Chondrocyte (in vitro differentiated cells): Measurements from ENCODE around the gene RPS3. TPM values are rescaled to one million over a fixed set of nuclear protein-coding genes. Genes with fewer than 3 reads are reported as not detected.

Experiments
- DNase-seq: peaks from one replicate; pipeline ENCODE4 v3.0.0; 2021; ENCODE audit warnings: mixed read lengths, low spot score
- H3K27ac Mint-ChIP-seq: one replicate; pipeline ENCODE4 v1.8.0; 2021; ENCODE audit warnings: mild to moderate bottlenecking, moderate library complexity, mixed read lengths; ENCODE audit not compliant: unreplicated experiment
- H3K27me3 Mint-ChIP-seq: 2 replicates; pipeline ENCODE4 v1.8.0; 2021; ENCODE audit warnings: low read depth, mixed read lengths
- H3K36me3 Mint-ChIP-seq: 2 replicates; pipeline ENCODE4 v1.8.0; 2021; ENCODE audit warnings: low read depth, mixed read lengths
- H3K4me1 Mint-ChIP-seq: 2 replicates; pipeline ENCODE4 v1.8.0; 2021; ENCODE audit warnings: low read depth, mild to moderate bottlenecking, mixed read lengths
- H3K4me3 Mint-ChIP-seq: one replicate; pipeline ENCODE4 v1.8.0; 2021; ENCODE audit warnings: mild to moderate bottlenecking, moderate library complexity, mixed read lengths; ENCODE audit not compliant: unreplicated experiment
- H3K9me3 Mint-ChIP-seq: 2 replicates; pipeline ENCODE4 v1.8.0; 2021; ENCODE audit warnings: low read depth, mixed read lengths
- CTCF ChIP-seq: fragments of 200-600 bp; sonication (generic); IDR thresholded peaks from 2 replicates; pipeline ENCODE4 v1.5.0; 2021; ENCODE audit warnings: antibody characterized with exemption, mild to moderate bottlenecking, moderate library complexity
- total RNA-seq: library from RNA; stranded (reverse); gene quantifications from 3 replicates; pipeline ENCODE4 v1.2.1, GENCODE V29; 2021

The RPS3 gene
- total RNA-seq, 1 donor from 2014 or later: 1,466 TPM

DNA sequence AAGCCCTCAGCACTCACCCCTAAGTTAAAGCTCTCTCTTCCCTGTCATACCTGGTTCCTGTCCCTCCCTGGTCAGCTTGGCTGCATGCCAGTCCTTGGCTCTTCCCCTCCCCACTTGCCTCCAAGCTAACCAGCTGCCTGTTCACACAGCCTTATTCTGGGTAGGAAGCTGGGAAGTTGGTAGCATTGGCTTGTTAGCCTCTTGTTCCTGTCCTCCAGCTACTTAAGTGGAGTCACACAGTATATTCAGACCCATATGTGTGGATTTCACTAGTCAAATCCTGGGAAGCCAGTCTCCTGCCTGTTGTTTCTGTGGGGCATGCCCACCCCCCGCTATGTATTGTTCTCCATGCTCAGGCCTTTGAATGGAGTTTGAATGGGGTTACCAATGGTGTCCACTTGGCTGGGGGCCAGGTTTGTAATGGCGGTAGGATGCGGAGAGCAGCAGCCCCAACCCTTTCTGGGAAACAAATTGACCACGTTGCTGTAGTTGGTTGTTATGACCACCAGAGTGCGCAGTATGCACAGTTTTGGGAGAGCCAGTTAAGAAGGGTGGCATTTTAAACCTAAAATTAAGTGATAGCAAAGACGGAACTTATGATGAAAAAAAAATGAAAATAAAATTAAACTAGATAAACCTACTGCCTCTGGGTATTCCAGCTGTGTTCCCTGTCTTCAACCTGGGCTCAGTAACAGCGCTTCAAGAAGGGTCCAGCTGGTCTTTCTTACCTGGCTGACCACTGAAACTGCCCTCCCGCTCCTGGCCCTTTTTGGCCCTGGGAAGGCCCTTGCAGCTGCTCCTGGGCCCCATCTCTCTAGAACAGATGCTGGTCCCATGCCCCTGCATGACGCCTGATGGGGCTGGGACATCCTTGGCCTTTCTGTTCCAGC lies 10.7 kb upstream of the RPS3 start:
- no peaks in the 10 kb centered on the region for H3K9me3 Mint-ChIP-seq
- no peak overlapping the region for H3K4me3 Mint-ChIP-seq
- peaks cover 11% of the 10 kb centered on the region for H3K4me1 Mint-ChIP-seq
- TF ChIP-seq CTCF: peak; percentile 93
- H3K27me3 Mint-ChIP-seq: no peaks in the 10 kb centered on the region
- no peaks in the 10 kb centered on the region for H3K36me3 Mint-ChIP-seq
- H3K27ac Mint-ChIP-seq: no peak overlapping the region
- DNase-seq: no peak

GRCh38 chr11:75389276-75389605 lies 10.1 kb upstream of the RPS3 start:
- no peaks in the 10 kb centered on the region for H3K9me3 Mint-ChIP-seq
- TF ChIP-seq CTCF: no peak
- H3K4me3 Mint-ChIP-seq: no peak overlapping the region
- no peaks in the 10 kb centered on the region for H3K27me3 Mint-ChIP-seq
- DNase-seq: no peak
- peaks cover 11% of the 10 kb centered on the region for H3K4me1 Mint-ChIP-seq
- no peak overlapping the region for H3K27ac Mint-ChIP-seq
- H3K36me3 Mint-ChIP-seq: no peaks in the 10 kb centered on the region

DNA sequence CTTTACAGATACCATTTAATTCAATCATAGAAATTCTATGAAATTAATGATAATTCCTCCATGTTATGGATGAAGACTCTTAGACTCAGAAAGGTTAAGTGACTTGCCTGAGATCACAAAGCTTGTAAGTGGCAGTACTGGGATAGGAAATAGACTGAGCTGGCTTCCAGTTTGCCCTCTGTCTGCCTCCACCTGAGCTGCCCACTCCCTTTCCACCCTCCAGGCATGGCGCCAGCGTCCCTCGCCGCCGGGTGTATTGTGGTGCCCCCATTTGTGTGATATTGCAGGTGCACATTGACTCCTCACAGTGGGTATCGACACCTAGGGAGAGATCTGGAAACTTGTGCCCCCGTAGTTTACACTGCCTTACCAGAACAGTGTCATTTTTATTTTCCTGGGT lies 9.4 kb upstream of the RPS3 start:
- no peak for TF ChIP-seq CTCF
- Mint-ChIP-seq H3K27me3 (no peaks in the 10 kb centered on the region), H3K4me1 (peaks cover 6% of the 10 kb centered on the region), H3K9me3 (no peaks in the 10 kb centered on the region), H3K27ac (no peak overlapping the region), H3K36me3 (no peaks in the 10 kb centered on the region), H3K4me3 (no peak overlapping the region)
- no peak for DNase-seq

DNA sequence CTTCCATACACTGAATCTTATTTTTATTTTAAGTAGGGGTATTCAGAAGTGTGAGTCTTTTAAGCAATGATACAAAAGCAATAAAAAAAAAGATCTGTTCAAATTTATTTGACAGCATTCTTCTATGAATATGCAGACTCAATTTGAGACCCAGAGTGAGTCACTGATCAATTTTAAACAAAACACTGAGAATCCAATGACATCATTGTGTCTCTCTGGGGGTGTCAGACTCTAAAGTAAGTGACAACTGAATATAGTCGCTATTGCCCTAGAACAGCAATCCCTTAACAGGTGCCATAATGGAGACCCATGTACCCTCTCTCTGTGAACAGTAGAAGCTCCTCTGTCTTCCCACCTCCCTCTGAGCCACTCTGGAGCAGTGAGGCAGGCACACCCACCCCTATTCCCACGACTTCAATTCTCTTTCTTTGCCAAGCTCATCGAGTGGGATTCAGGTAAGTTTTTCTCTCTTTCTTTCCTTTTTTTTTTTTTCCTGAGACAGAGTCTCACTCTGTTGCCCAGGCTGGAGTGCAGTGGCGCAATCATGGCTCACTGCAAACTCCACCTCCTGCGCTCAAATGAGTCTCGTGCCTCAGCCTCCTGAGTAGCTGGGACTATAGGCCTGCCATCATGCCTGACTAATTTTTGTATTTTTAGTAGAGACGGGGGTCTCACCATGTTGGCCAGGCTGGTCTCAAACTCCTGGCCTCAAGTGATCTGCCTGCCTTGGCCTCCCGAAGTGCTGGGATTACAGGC lies 5.1 kb upstream of the RPS3 start:
- H3K9me3 Mint-ChIP-seq: no peaks in the 10 kb centered on the region
- H3K27ac Mint-ChIP-seq: no peak overlapping the region
- no peak for DNase-seq
- H3K27me3 Mint-ChIP-seq: no peaks in the 10 kb centered on the region
- no peaks in the 10 kb centered on the region for H3K36me3 Mint-ChIP-seq
- H3K4me1 Mint-ChIP-seq: peaks cover 3% of the 10 kb centered on the region
- no peak overlapping the region for H3K4me3 Mint-ChIP-seq
- TF ChIP-seq CTCF: no peak

DNA sequence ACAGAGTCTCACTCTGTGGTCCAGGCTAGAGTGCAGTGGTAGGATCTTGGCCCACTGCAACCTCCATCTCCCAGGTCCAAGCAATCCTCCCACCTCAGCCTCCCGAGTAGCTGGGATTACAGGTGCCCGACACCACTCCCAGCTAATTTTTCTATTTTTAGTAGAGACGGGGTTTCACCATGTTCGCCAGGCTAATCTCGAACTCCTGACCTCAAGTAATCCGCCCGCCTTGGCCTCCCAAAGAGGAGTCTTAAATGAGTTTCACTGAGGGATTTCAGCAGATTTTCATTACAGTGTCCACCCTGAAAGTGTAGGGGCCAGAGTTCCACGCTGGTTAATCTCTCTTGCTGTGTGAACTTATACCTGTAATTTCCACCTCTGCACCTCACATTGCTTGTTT lies 412 bp upstream of the RPS3 start:
- Mint-ChIP-seq H3K4me1 (peaks cover 41% of the 10 kb centered on the region), H3K27ac (peak overlapping the region; percentile 96), H3K36me3 (peaks cover 27% of the 10 kb centered on the region), H3K9me3 (no peaks in the 10 kb centered on the region), H3K27me3 (no peaks in the 10 kb centered on the region), H3K4me3 (peak overlapping the region; percentile 95)
- DNase-seq: no peak
- TF ChIP-seq CTCF: no peak
